IMR-90 (cell line): ENCODE results near the gene XRN1. TPM values are rescaled to one million over a fixed set of nuclear protein-coding genes. Genes with fewer than 3 reads are reported as not detected.

Experiments used
- ATAC-seq: fragments of 200-7000 bp; cut with Tn5 transposase; 2 replicates; pipeline ENCODE4 v1.9.1; 2020; ENCODE audit warnings: low read depth, mild to moderate bottlenecking, moderate library complexity
- BruUV-seq: library from RNA; stranded (reverse); fragments of 400-500 nt; replicated peaks from 2 replicates; lab custom pipeline; 2021; lab: Mats Ljungman, UMichigan
- CTCF ChIA-PET: fragments of 300-600 bp; formaldehyde crosslinking; extraction: SDS; loops from one replicate; lab custom pipeline; 2021; ENCODE audit warnings: antibody characterized with exemption; lab: Yijun Ruan, JAX
- POLR2A ChIA-PET: fragments of 300-600 bp; sonication (Branson Sonifier 250); formaldehyde crosslinking; loops from one replicate; lab custom pipeline; 2022; ENCODE audit warnings: antibody characterized with exemption; ENCODE audit not compliant: unreplicated experiment; lab: Charles Lee
- DNase-seq: peaks from one replicate; pipeline ENCODE4 v3.0.0; 2013
- H2AFZ ChIP-seq: replicated peaks from 2 replicates; pipeline ENCODE3; 2013; ENCODE audit warnings: low read length, mild to moderate bottlenecking; ENCODE audit not compliant: poor library complexity
- H2AK5ac ChIP-seq: 2 replicates; pipeline ENCODE4 v1.6.1; 2013; ENCODE audit warnings: low read depth, low read length, inconsistent platforms
- H2AK9ac ChIP-seq: replicated peaks from 2 replicates; pipeline ENCODE3; 2013; ENCODE audit warnings: mild to moderate bottlenecking, low read depth, low read length, moderate library complexity; ENCODE audit not compliant: poor library complexity
- H2BK120ac ChIP-seq: 2 replicates; pipeline ENCODE4 v1.6.1; 2013; ENCODE audit warnings: low read depth, low read length, inconsistent platforms
- H2BK15ac ChIP-seq: 3 replicates; pipeline ENCODE4 v1.6.1; 2013; ENCODE audit warnings: low read depth, low read length, inconsistent platforms
- H2BK20ac ChIP-seq: 2 replicates; pipeline ENCODE4 v1.6.1; 2013; ENCODE audit warnings: low read depth, mild to moderate bottlenecking, inconsistent platforms, low read length, moderate library complexity
- H2BK5ac ChIP-seq: 2 replicates; pipeline ENCODE4 v1.6.1; 2013; ENCODE audit warnings: mild to moderate bottlenecking, low read depth, low read length, inconsistent platforms; ENCODE audit not compliant: poor library complexity, severe bottlenecking
- H3K14ac ChIP-seq: replicated peaks from 2 replicates; pipeline ENCODE4 v1.6.1; 2013; ENCODE audit warnings: low read depth, low read length, inconsistent platforms
- H3K18ac ChIP-seq: 2 replicates; pipeline ENCODE4 v1.6.1; 2013; ENCODE audit warnings: low read depth, low read length, control low read depth
- H3K23ac ChIP-seq: 2 replicates; pipeline ENCODE4 v1.6.1; 2013; ENCODE audit warnings: low read depth, low read length, inconsistent platforms
- H3K27ac ChIP-seq: 2 replicates; pipeline ENCODE4 v1.5.1; 2013; ENCODE audit warnings: mild to moderate bottlenecking, control low read depth, low read length; ENCODE audit not compliant: insufficient read depth
- H3K27me3 ChIP-seq: 2 replicates; pipeline ENCODE4 v1.6.1; 2013; ENCODE audit warnings: low read length; ENCODE audit not compliant: control insufficient read depth, insufficient read depth
- H3K36me3 ChIP-seq: 2 replicates; pipeline ENCODE4 v1.6.1; 2013; ENCODE audit warnings: low read length, mixed read lengths; ENCODE audit not compliant: control insufficient read depth, insufficient read depth
- H3K4ac ChIP-seq: 2 replicates; pipeline ENCODE4 v1.6.1; 2013; ENCODE audit warnings: low read depth, low read length, inconsistent platforms
- H3K4me1 ChIP-seq: 2 replicates; pipeline ENCODE4 v1.6.1; 2013; ENCODE audit warnings: low read length, mixed read lengths; ENCODE audit not compliant: control insufficient read depth, insufficient read depth
- H3K4me2 ChIP-seq: 2 replicates; pipeline ENCODE4 v1.6.1; 2013; ENCODE audit warnings: low read depth, mild to moderate bottlenecking, control low read depth, low read length, moderate library complexity
- H3K4me3 ChIP-seq: 2 replicates; pipeline ENCODE4 v1.5.1; 2013; ENCODE audit warnings: low read depth, mild to moderate bottlenecking, control low read depth, low read length, moderate library complexity; ENCODE audit not compliant: insufficient read depth
- H3K56ac ChIP-seq: 2 replicates; pipeline ENCODE4 v1.6.1; 2013; ENCODE audit warnings: low read length, inconsistent platforms; ENCODE audit not compliant: insufficient read depth; ENCODE audit errors: extremely low read depth
- H3K79me1 ChIP-seq, 2 experiments: 2 replicates each; pipeline ENCODE4 v1.6.1; 2013; ENCODE audit warnings: low read length in 2 of 2, inconsistent platforms in 1 of 2, low read depth in 1 of 2
- H3K9ac ChIP-seq: 2 replicates; pipeline ENCODE4 v1.6.1; 2013; ENCODE audit warnings: low read depth, low read length, control low read depth
- H3K9me1 ChIP-seq: 2 replicates; pipeline ENCODE4 v1.6.1; 2013; ENCODE audit warnings: low read length, inconsistent platforms; ENCODE audit not compliant: insufficient read depth
- H3K9me3 ChIP-seq: 2 replicates; pipeline ENCODE4 v1.6.1; 2013; ENCODE audit warnings: low read length; ENCODE audit not compliant: control insufficient read depth, insufficient read depth
- H4K20me1 ChIP-seq: 2 replicates; pipeline ENCODE4 v1.6.1; 2013; ENCODE audit warnings: low read length, inconsistent platforms; ENCODE audit not compliant: insufficient read depth
- H4K5ac ChIP-seq: 2 replicates; pipeline ENCODE4 v1.6.1; 2013; ENCODE audit warnings: mild to moderate bottlenecking, low read depth, low read length, control low read depth
- H4K8ac ChIP-seq, 2 experiments: 2 replicates each; pipeline ENCODE4 v1.6.1; 2013; ENCODE audit warnings: low read depth in 2 of 2, low read length in 2 of 2, control low read depth in 1 of 2, inconsistent platforms in 1 of 2
- H4K91ac ChIP-seq: 2 replicates; pipeline ENCODE4 v1.6.1; 2013; ENCODE audit warnings: low read depth, low read length, inconsistent platforms; ENCODE audit not compliant: insufficient read depth
- MAZ ChIP-seq: IDR thresholded peaks from 2 replicates; pipeline ENCODE4 v1.6.1; 2012; ENCODE audit warnings: low read depth, mild to moderate bottlenecking, low read length, improper control_type of control experiment, moderate library complexity, borderline replicate concordance
- MXI1 ChIP-seq: IDR thresholded peaks from 2 replicates; pipeline ENCODE4 v1.6.1; 2012; ENCODE audit warnings: low read depth, mild to moderate bottlenecking, low read length, moderate library complexity, borderline replicate concordance
- NFE2L2 ChIP-seq: fragments of 150-350 bp; IDR thresholded peaks from 2 replicates; pipeline ENCODE4 v1.6.1; 2016; ENCODE audit warnings: low read depth, mild to moderate bottlenecking, low read length
- RAD21 ChIP-seq: IDR thresholded peaks from 2 replicates; pipeline ENCODE4 v1.6.1; 2012; ENCODE audit warnings: low read length, improper control_type of control experiment
- WGBS, 2 experiments: methylation state at CpG; one replicate each; pipeline versions ENCODE4 v1.1.5 to v1.1.7; 2013; ENCODE audit warnings: missing lambda C conversion rate in 2 of 2; ENCODE audit not compliant: insufficient read length in 1 of 2; ENCODE audit errors: extremely low coverage in 2 of 2; 5-methylcytosine and 5-hydroxymethylcytosine counted together
- dilution Hi-C: fragments of 300-500 bp; cut with HindIII; formaldehyde crosslinking; loops from one replicate; pipeline ENCODE4 v1.14.3; 2018; ENCODE audit warnings: low sequenced_read_pairs; ENCODE audit not compliant: unreplicated experiment
- in situ Hi-C: fragments of 300-500 bp; cut with MboI; formaldehyde crosslinking; loops from 3 replicates; pipeline ENCODE4 v1.14.3; 2019; ENCODE audit warnings: low sequenced_read_pairs, inconsistent platforms, mixed read lengths
- intact Hi-C: fragments of 100-400 bp; cut with micrococcal nuclease; formaldehyde crosslinking; loops from 2 replicates; pipeline ENCODE4 v1.10.0; 2022
- polyA plus RNA-seq, 3 experiments: library from polyadenylated mRNA; depleted of rRNA; stranded (reverse); fragments of >200 nt; gene quantifications; 2 replicates each; pipeline ENCODE4 v1.2.3, GENCODE V29; 2012; ENCODE audit warnings: low replicate concordance in 1 of 3
- total RNA-seq: library from RNA; depleted of rRNA; stranded (reverse); fragments of >200 nt; gene quantifications from 2 replicates; pipeline ENCODE4 v1.2.3, GENCODE V29; 2012
- TF ChIP-seq, protein P1 (sequence below): fragments of 150-350 bp; IDR thresholded peaks from 2 replicates; pipeline ENCODE4 v1.6.1; 2016; ENCODE audit warnings: low read depth, mild to moderate bottlenecking, low read length, moderate library complexity, borderline replicate concordance

The XRN1 gene
- total and polyA plus RNA-seq, 2 of the 4 experiments (the other 2 are of a cell fraction), result 6.0 to 21.5 TPM

DNA sequence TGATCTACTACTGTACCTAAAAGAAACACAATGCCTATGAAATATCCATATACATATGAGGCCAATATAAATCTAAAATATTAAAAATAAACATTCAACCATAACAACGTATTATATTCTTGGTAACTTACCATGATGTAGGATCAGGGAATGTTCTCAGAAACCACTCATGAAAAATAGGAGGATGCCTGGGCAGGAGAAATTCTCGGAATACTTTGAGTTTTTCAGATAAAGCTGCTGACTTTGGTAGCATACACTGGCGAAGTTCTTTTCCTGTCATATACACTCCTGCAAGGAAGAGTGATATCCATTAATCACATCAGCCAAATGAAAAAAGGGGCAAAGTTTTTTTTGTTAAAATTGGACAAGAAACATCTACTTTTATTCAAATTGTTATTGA, 11.3 kb upstream of the XRN1 start:
- Histone ChIP-seq H4K8ac (no peak overlapping the region), H3K4ac (no peak overlapping the region), H2BK15ac (no peak overlapping the region), H4K91ac (no peak overlapping the region), H4K20me1 (no peaks in the 10 kb centered on the region), H4K5ac (no peak overlapping the region), H3K9me3 (no peaks in the 10 kb centered on the region), H3K36me3 (no peaks in the 10 kb centered on the region), H2AFZ (no peak overlapping the region), H3K4me2 (no peak overlapping the region), H3K9me1 (no peaks in the 10 kb centered on the region), H3K79me1 (no peaks in the 10 kb centered on the region), H2AK5ac (no peak overlapping the region), H3K56ac (no peak overlapping the region), H3K4me1 (no peaks in the 10 kb centered on the region), H3K9ac (no peak overlapping the region), H3K4me3 (no peak overlapping the region), H2BK20ac (no peak overlapping the region), H2AK9ac (no peak overlapping the region), H3K27me3 (no peaks in the 10 kb centered on the region), H3K18ac (no peak overlapping the region), H3K23ac (no peak overlapping the region), H3K27ac (no peak overlapping the region), H2BK5ac (no peak overlapping the region), H2BK120ac (no peak overlapping the region), H3K14ac (no peak overlapping the region)
- in situ Hi-C loops, result no loop called here
- ChIA-PET POLR2A (no interaction called here), CTCF (interaction anchor here (0.7 kb wide), 1 partner anchor 13 kb away, joined by 3 read pairs; no protein-coding TSS in a partner anchor)
- TF ChIP-seq, protein P1, sequence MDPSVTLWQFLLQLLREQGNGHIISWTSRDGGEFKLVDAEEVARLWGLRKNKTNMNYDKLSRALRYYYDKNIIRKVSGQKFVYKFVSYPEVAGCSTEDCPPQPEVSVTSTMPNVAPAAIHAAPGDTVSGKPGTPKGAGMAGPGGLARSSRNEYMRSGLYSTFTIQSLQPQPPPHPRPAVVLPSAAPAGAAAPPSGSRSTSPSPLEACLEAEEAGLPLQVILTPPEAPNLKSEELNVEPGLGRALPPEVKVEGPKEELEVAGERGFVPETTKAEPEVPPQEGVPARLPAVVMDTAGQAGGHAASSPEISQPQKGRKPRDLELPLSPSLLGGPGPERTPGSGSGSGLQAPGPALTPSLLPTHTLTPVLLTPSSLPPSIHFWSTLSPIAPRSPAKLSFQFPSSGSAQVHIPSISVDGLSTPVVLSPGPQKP, result no peak
- TF ChIP-seq NFE2L2 (no peak), MXI1 (no peak), RAD21 (no peak), MAZ (no peak)
- intact Hi-C loops, result no loop called here
- BruUV-seq, result no TSS peak
- dilution Hi-C loops, result no loop called here
- no peak for ATAC-seq
- DNase-seq, result no peak
- no CpG with 5 or more reads among the region's 3 CpGs for WGBS, 2 experiments
